ENCODE results near the gene RPL23.

RPL23 gene

DNA sequence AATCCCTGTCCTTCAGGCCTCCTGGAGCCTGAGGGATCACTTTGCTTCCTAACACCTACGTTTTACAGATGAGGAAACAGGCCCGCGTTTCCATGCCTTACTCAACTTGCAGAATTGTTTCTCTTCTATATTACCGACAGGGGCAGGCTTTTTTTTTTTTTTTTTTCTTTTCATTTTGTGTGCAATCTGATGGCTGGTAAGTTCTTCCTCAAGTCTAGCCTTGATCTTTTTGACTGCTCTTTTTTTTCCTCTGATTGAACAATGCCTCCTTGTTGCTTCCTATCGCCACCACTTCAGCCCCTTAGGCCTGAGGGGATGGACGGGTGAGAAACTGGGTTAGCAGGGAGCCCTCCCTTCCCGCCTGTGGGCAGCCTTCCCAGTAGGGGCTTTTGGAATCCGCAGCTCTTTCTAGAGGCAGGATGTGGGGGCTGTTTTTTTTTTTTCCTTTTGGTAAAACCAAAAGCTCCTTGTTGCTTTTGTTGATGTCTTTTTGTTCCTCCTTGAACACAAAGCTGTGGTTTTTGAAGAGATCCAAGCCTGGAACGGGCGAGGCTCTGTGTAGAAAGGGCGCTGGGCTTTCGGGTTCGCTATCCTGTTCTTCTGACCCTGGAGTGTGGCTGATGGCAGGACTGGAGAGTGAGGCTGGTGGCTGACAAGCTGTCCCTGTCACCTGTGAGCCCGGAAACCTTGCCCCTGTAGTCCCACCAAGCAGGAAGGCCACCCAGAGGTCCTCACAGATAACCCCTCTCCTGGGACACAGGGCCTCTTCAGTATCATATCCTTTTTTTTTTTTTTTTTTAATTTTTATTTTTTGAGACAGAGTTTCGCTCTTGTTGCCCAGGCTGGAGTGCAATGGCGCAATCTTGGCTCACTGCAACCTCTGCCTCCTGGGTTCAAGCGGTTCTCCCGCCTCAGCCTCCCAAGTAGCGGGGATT is 30.3 kb upstream of the RPL23 start:
- no peak for DNase-seq (ENCODE audit: low spot score)

DNA sequence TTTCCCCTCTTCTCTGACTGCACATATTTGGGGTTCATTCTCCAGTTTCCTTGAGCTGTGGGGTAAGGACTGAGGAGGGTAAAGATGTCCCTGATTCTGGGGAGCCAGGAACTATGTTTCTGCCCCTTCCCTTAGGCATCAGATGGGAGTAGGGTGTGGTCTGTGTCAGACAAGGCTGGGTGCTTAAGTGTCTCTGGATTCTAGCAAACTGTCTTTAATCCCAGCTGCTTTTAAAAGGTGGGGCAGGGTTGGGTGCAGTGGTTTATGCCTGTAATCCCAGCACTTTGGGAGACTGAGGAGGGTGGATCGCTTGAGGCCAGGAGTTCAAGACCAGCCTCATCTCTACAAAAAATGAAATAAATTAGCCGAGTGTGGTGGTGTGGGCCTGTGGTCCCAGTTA is 29.3 kb upstream of the RPL23 start:
- DNase-seq (ENCODE audit: low spot score): no peak

DNA sequence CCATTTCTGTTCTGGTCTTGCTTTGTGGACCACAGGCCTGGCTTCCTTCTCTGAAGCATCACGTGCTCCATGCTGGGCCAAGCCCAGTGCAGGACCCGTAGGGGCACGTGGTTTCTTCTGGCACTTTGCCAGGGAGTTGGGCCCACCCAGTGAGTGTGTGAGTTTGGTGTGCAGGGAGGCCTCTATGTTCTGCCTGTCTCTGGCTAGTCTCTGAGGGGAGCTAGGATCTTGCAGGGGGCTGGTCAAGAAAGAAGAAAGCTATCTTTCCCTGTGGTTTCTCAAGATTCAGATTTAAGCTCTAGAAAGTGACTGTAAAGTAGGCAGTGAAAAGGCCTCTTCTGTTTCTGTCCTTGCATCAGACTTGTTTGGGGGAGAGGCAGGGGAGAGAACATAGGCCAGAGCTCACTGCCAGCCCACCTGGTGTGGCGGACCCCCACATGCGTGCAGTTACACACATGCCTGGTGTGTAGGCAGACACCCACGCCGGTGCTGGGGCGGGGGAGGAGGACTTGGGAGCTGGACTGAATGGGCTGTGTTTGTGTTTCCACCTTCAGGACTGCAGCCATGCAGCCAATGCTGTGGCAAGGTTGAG is 28.2 kb upstream of the RPL23 start:
- DNase-seq (ENCODE audit: low spot score): peak; percentile 54

DNA sequence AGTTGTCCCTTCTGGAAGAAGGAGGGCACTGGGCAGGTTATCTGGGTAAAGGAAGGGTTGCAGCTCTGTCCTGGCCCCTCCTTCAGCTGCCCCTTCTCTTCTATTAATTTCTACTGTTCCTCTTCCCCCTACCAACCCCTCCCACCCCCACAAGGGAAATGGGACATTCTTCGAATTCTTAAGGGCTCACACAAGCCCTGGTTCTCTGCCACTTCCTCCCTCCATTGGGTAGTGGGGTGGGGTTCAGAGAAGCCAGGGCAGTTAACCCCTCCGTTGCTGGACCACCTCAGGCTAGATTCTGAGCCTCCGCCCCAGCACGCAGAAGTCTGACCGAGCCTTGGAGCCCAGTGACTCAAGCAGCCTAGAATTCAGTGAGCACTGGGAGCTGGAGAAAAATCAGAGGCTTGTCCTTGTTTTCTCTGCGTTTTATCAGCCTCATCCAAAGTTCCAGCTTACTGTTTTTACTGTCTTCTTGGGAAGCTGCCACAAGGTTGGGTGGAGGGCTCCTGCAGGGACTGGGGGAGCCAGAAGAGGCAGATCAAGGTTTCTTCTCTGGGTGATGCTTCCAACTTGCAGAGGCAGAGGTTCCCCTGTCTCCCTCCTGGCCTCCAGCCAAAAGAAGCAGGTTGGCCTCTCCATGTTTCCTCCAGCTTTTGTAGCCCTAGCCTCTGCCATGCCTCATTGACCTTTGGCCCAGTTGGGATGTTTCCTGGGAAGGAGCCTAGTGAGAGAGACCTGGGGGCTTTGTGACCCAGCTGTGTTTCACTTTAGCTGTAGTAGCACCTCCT is 26.6 kb upstream of the RPL23 start:
- DNase-seq (ENCODE audit: low spot score): peak; percentile 94

DNA sequence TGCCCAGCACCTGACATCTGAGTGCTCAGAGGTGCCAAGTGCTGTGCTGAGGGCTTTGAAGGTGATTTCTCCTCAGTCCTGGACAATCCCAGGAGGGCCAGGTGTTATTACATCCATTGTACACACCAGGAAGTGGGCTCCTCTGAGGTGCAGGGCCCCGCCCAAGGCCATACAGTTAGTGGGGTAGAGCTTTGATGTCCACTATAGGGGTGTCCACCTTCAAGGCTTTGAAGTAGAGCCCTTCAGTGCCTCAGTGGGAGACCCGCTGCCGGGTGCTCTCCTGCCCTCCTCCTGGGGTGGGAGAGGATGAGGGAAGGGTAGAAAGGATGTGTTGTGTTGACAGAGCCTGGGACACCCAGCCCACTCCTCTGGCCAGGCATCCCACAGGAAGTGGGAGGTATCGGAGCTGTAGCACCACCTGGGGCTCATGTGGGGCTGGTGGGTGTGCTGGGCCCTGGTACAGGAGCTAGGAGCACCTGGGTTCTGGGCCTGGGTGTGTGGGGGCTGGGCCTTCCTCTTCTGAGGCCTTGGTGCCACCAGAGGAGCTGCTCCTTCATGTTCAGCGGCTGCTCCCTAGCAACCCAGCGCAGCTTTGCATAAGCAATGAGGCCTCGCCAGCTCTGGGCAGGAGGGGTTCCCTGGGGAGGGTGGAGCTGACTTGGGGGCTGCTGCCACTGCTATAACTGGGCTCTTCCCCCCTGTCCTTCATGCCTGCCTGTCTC is 23.8 kb upstream of the RPL23 start:
- no peak for DNase-seq (ENCODE audit: low spot score)

GRCh38 chr17:38875477-38876075 is 22.1 kb upstream of the RPL23 start:
- DNase-seq (ENCODE audit: low spot score): no peak

DNA sequence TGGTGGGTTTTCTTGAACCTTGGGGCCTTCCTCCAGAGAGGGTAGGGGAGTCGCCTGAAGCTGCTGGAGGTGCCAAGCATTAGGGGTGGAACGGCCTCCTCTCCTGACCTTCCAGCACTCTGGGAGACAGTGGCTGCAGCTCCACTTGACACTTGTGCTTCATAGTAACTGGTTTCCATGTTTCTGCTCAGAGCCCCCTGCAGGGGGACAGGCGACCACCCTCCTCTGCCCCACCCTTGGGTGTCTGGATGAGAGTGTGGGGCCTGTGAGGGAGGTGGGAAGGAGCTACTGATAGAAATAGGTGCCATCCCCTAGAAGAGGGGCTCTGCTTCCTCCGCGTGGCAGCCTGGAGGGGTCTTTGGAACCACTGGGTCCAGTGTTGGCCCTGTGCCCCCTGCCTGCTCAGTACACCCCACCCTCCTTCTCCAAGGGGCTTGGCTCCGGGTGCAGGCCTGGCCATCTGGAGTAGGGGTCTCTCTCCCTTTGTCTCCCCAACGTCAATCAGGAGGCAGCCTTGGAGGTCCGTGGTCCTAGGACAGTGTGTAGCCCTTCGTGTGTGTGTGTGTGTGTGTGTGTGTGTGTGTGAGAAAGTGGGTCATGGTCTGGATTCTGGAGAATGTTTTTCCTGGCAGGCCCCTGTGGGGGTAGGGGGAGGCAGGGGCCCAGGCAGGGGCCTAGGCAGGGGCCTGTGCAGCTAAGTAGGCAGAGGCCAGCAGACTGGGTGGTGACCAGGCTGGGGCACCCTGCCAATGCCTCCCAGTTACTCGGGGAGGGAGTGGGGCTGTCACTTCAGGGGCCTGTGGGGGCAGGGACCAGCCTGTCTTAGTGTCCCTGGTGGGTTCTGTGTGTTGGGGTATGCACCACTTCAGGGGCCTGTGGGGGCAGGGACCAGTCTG is 21.2 kb upstream of the RPL23 start:
- DNase-seq (ENCODE audit: low spot score): peak; percentile 20

GRCh38 chr17:38873640-38874380 is 20.3 kb upstream of the RPL23 start:
- peak; percentile 5 for DNase-seq (ENCODE audit: low spot score)

DNA sequence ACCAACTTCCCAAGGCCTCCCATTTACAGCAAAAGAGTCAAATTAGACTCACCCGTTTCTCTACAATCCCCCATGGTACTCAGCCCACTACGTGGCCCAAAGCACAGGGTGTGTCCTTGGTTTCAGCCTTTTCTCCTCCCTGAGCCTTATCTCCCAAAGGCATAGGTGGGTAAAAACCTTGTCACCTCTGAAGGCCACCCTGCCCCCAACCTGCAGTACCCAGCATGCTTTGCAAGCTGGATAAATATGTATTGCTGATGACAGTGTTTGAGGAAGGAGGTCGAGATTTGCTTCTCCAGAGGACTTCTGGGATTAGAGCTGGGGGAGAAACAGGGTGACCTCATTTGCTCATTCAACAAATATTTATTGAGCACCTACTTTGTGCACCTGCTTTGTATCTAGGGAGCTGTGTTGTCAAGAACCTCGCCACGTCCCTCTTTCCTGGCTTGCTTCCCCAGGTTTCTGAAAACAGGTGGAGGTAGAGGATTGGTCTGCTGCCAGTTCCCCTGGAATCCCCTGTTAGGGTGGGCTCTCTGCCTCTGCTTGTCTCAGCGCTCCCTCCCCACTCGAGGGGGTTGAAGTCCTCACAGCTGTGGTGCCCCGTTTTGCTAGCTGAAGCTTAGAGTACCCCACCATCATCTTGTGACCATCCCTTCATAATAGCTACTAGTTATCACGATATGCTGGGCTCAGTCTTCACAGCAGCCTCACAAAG is 19.3 kb upstream of the RPL23 start:
- no peak for DNase-seq (ENCODE audit: low spot score)

GRCh38 chr17:38872027-38872511 is 18.5 kb upstream of the RPL23 start:
- no peak for DNase-seq (ENCODE audit: low spot score)

- DNase-seq (ENCODE audit: low spot score): no peak
Measured at GRCh38 chr17:38871247-38872015, 17.9 kb upstream of the RPL23 start.

- DNase-seq (ENCODE audit: low spot score): peak; percentile 68
Measured at GRCh38 chr17:38870259-38871165, 17.0 kb upstream of the RPL23 start.

GRCh38 chr17:38869526-38870258 is 16.2 kb upstream of the RPL23 start, which contains the start of gene LASP1:
Gene LASP1 (plus strand): TSS chr17:38870058. CDS start chr17:38870190, 132 bp downstream.
- peak; percentile 95 for DNase-seq (ENCODE audit: low spot score)

GRCh38 chr17:38868817-38869525 is 15.4 kb upstream of the RPL23 start:
- peak; percentile 72 for DNase-seq (ENCODE audit: low spot score)

- DNase-seq (ENCODE audit: low spot score): peak; percentile 62
Measured at GRCh38 chr17:38867968-38868816, 14.7 kb upstream of the RPL23 start.

Measured in AG20443 (cell line).